AG09319 (cell line): ENCODE measurements around the gene WNT7B.

Experiments used
- DNase-seq: peaks from one replicate; pipeline ENCODE4 v3.0.0-alpha.2; 2010; ENCODE audit warnings: low read depth; ENCODE audit errors: extremely low read depth
- TF ChIP-seq, protein P1 (sequence below): IDR thresholded peaks from 2 replicates; pipeline ENCODE4 v1.5.1; 2011; ENCODE audit warnings: low read depth, mild to moderate bottlenecking, inconsistent platforms, low read length, moderate library complexity

The WNT7B gene

DNA sequence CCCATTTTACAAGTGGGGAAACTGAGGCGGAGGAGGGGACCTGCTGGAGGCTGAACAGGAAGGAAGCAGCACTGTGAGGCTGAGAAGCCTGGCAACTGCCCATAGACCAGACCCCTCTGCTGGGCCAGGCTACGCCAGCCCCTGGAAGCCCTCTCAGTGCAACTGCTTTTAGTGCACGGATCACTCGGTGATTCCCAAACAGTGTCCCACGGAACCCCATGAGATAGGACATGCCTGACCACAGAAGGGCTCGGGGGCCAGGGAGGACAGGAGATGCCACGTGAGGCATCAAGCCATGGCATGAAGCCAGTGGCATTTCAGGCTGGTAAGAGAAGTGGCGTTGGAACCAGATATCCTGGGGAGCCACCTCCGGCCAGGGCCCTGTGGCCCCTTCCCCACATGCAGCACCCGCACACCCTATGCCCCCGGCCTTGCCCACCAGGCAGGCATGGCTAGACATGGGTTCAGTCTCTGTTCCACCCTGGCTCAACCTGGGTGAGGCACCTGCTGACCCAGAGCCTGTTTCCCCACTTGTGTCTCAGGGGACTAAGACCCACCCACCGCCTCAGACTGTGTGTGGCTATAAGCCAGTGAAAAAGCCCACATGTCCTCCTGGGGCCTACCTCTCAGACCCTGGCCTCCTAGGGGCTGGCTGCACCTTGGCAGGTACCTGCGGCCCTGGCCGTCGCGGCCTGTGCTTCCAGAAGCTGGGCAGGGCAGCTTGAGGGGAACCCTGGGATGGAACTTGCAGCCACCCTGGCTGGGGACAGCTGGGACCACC lies 84.1 kb downstream of the WNT7B start:
- DNase-seq, result no peak
- TF ChIP-seq, protein P1, sequence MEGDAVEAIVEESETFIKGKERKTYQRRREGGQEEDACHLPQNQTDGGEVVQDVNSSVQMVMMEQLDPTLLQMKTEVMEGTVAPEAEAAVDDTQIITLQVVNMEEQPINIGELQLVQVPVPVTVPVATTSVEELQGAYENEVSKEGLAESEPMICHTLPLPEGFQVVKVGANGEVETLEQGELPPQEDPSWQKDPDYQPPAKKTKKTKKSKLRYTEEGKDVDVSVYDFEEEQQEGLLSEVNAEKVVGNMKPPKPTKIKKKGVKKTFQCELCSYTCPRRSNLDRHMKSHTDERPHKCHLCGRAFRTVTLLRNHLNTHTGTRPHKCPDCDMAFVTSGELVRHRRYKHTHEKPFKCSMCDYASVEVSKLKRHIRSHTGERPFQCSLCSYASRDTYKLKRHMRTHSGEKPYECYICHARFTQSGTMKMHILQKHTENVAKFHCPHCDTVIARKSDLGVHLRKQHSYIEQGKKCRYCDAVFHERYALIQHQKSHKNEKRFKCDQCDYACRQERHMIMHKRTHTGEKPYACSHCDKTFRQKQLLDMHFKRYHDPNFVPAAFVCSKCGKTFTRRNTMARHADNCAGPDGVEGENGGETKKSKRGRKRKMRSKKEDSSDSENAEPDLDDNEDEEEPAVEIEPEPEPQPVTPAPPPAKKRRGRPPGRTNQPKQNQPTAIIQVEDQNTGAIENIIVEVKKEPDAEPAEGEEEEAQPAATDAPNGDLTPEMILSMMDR, result no peak

DNA sequence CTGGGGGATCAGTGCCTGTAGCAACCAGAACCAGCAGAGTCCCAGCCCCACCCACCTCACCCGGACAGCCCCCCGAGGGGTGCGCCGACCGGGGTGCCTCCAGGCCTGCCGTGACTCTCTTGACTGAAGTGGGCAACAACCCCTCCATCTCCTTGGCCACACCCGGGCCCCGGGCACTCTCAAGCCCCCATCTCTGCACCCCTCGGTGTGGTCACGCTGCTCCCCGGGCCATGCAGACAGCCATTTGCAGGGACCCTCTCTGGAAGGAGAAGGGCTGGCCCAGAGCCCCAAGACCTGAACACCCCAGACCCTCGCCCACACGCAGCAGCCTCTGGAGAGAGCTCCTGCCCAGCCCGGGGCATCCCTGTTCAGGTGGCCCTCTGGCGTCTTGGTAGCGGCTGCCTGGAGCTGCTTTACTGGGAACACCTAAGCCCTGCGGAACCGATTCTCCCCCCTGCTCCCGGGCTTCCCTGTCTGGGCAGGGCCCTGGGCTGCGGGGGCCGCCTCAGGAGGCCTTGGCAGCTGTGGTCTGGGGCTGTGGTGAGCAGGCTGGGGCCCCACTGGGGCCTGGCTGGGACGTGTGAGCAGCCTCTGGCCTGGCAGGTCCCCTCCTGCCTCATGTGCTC lies 84.9 kb downstream of the WNT7B start:
- DNase-seq, result no peak
- TF ChIP-seq, protein P1, result no peak

DNA sequence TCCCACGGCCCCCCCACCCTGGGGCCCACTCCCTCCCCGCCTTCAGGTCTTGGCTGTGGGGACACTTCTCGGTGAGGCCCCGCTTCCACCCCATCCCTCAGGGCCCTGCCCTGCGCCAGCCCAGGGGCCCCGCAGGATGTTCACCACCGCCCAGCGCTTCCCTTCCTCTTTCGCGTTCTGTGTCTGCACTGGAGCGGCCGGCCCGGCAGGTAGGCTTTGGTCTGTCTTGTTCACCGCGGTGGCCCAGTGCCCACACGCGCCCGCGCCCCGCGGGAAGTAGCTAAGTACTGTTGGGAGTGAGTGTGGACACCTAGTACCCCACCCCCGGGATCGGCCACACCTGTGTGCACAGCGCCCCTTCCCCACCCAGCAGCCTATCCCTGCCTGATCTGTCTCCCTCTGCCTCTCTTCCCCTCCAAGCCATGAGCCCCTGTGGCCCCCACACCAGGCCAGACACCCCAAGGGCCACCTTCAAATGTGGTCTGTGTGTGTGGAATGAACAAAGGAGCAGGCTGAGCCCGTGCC lies 85.4 kb downstream of the WNT7B start:
- no peak for DNase-seq
- TF ChIP-seq, protein P1, result no peak

DNA sequence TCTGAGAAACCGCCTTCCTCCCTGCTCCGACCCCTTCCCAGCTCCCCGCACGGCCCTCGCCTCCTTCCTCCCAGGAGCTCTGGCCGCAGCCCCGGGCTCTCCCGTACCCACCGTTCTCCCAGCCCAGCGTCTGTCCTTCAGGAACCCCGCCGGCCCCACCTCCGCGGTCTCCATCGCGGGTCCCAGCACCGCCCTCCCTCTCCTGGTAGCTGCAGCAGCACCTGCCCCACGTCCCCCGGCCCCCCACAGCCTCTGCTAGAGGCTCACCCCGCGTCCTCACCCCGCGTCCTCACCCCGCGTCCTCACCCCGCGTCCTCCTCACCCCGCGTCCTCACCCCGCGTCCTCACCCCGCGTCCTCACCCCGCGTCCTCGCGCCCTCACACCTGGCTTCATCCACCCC lies 85.9 kb downstream of the WNT7B start:
- TF ChIP-seq, protein P1, result no peak
- DNase-seq, result no peak

DNA sequence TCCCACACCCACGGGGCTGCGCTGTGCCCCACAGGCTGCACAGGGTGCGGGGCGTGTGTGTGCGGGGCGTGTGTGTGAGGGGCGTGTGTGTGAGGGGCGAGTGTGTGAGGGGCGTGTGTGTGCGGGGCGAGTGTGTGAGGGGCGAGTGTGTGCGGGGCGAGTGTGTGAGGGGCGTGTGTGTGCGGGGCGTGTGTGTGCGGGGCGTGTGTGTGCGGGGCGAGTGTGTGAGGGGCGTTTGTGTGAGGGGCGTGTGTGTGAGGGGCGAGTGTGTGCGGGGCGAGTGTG lies 86.7 kb downstream of the WNT7B start:
- TF ChIP-seq, protein P1, result no peak
- no peak for DNase-seq

DNA sequence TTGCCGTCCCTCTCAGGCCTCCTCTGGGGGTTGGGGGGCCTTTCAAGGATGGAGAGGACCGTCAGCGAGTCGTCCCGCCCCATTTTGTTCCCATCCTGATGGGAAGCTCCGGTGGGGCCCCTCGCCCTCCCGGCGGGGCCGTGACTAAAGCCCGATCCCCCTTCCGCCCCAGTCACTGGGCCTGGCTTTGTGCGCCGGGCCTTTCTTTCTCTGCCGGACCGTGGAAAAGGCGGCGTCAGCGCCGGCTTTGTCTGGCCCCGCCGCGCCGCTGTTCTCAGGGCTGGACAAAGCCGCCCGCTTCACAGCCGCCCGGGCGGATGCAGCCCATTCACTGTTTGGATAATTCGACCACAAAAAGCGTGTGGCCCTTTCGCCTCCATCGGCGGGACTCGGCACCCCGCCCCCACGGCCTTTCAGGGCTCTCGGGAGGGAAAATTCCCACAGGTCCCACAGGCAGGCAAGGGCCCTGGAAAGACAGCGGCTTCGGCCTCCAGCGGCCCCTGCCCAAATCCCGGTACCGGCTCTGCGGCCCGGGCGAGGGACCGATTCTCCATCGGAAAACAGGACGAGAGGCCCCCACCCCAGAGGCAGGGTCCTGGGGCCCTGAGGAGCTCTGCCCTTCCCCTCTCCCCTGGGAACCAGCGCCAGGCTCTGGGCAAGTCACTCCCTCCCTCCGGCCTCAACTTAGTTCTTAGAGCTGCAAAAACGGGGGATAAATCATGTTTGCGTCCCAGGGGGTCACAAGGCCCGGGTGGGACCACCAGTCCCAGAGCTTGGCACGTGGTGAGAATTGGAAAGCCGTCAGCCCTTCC lies 87.2 kb downstream of the WNT7B start:
- no peak for DNase-seq
- TF ChIP-seq, protein P1, result no peak
